DOHH2 (cell line): Measurements from ENCODE around the gene TCFL5.

Source experiments
- H3F3A ChIP-seq: fragments of 200-600 bp; sonication (generic), shearing (Covaris generic); 2 replicates; pipeline ENCODE4 v1.6.0; 2016; ENCODE audit warnings: antibody characterized with exemption, mild to moderate bottlenecking; ENCODE audit not compliant: control insufficient read depth, insufficient read depth
- H3K27ac ChIP-seq: fragments of 200-600 bp; sonication (generic); 2 replicates; pipeline ENCODE4 v1.5.1; 2014; ENCODE audit warnings: low read depth, mild to moderate bottlenecking, low read length, moderate library complexity
- H3K27me3 ChIP-seq: fragments of 200-600 bp; sonication (generic); 2 replicates; pipeline ENCODE4 v1.6.1; 2014; ENCODE audit warnings: mild to moderate bottlenecking, low read length, mixed read lengths; ENCODE audit not compliant: control insufficient read depth
- H3K36me3 ChIP-seq: fragments of 200-600 bp; sonication (generic); 2 replicates; pipeline ENCODE4 v1.6.1; 2014; ENCODE audit warnings: mild to moderate bottlenecking, low read length, moderate library complexity, mixed read lengths; ENCODE audit not compliant: control insufficient read depth
- H3K4me1 ChIP-seq: fragments of 200-600 bp; sonication (generic); 2 replicates; pipeline ENCODE4 v1.6.1; 2014; ENCODE audit warnings: mild to moderate bottlenecking, low read length, mixed read lengths; ENCODE audit not compliant: control insufficient read depth
- H3K4me2 ChIP-seq: fragments of 200-600 bp; sonication (generic); 2 replicates; pipeline ENCODE4 v1.6.0; 2014; ENCODE audit warnings: mild to moderate bottlenecking, low read length, moderate library complexity
- H3K4me3 ChIP-seq: fragments of 200-600 bp; sonication (generic); 2 replicates; pipeline ENCODE4 v1.5.1; 2014; ENCODE audit warnings: mild to moderate bottlenecking, low read length, mixed read lengths
- H3K79me2 ChIP-seq: fragments of 200-600 bp; sonication (generic); 2 replicates; pipeline ENCODE4 v1.6.1; 2014; ENCODE audit warnings: mild to moderate bottlenecking, low read length, mixed read lengths; ENCODE audit not compliant: control insufficient read depth
- H3K9me2 ChIP-seq: fragments of 200-600 bp; sonication (generic); replicated peaks from 2 replicates; pipeline ENCODE4 v1.6.1; 2014; ENCODE audit warnings: mild to moderate bottlenecking, low read length, mixed read lengths; ENCODE audit not compliant: control insufficient read depth
- H3K9me3 ChIP-seq: fragments of 200-600 bp; sonication (generic); 2 replicates; pipeline ENCODE4 v1.6.1; 2014; ENCODE audit warnings: antibody characterized with exemption, low read length, mixed read lengths; ENCODE audit not compliant: control insufficient read depth, insufficient read depth
- H4K20me1 ChIP-seq: fragments of 200-600 bp; sonication (generic); 2 replicates; pipeline ENCODE4 v1.6.0; 2014; ENCODE audit warnings: low read depth, mild to moderate bottlenecking, antibody characterized with exemption, low read length, moderate library complexity; ENCODE audit not compliant: control insufficient read depth, insufficient read depth
- CTCF ChIP-seq: fragments of 200-600 bp; sonication (generic); IDR thresholded peaks from one replicate; pipeline ENCODE4 v1.5.1; 2014; ENCODE audit warnings: antibody characterized with exemption, mild to moderate bottlenecking, low read depth, low read length; ENCODE audit not compliant: poor library complexity, severe bottlenecking
- EZH2phosphoT487 ChIP-seq: fragments of 200-600 bp; sonication (generic); IDR thresholded peaks from 2 replicates; pipeline ENCODE4 v1.6.1; 2017; ENCODE audit warnings: borderline replicate concordance, mild to moderate bottlenecking, antibody characterized with exemption, low read length, moderate library complexity, mixed read lengths

TCFL5 gene

GRCh38 chr20:62879275-62880146, 17.9 kb upstream of the TCFL5 start:
- no peak overlapping the region for H3K4me2 ChIP-seq
- no peaks in the 10 kb centered on the region for H3K9me2 ChIP-seq
- 0 out of 2 replicates have a peak, but pooled peaks cover 5% of the 10 kb centered on the region for H4K20me1 ChIP-seq
- TF ChIP-seq CTCF (no peak), EZH2phosphoT487 (no peak)
- no peaks in the 10 kb centered on the region for H3K79me2 ChIP-seq
- H3K4me3 ChIP-seq = no peak overlapping the region
- H3K9me3 ChIP-seq = no peaks in the 10 kb centered on the region
- no peaks in the 10 kb centered on the region for H3K4me1 ChIP-seq
- peaks cover 16% of the 10 kb centered on the region for H3F3A ChIP-seq
- no peak overlapping the region for H3K27ac ChIP-seq
- H3K27me3 ChIP-seq = no peaks in the 10 kb centered on the region
- peaks cover 10% of the 10 kb centered on the region; the same call in 1 of the 2 replicates for H3K36me3 ChIP-seq

GRCh38 chr20:62878244-62879038, 16.8 kb upstream of the TCFL5 start:
- Histone ChIP-seq H3K9me3 (no peaks in the 10 kb centered on the region), H3K4me1 (no peaks in the 10 kb centered on the region), H3K9me2 (no peaks in the 10 kb centered on the region), H3F3A (peaks cover 16% of the 10 kb centered on the region), H3K4me3 (no peak overlapping the region), H4K20me1 (0 out of 2 replicates have a peak, but pooled peaks cover 5% of the 10 kb centered on the region), H3K79me2 (no peaks in the 10 kb centered on the region), H3K27ac (no peak overlapping the region), H3K4me2 (no peak overlapping the region), H3K36me3 (peaks cover 10% of the 10 kb centered on the region; the same call in 1 of the 2 replicates), H3K27me3 (no peaks in the 10 kb centered on the region)
- no peak for TF ChIP-seq CTCF
- no peak for TF ChIP-seq EZH2phosphoT487

DNA sequence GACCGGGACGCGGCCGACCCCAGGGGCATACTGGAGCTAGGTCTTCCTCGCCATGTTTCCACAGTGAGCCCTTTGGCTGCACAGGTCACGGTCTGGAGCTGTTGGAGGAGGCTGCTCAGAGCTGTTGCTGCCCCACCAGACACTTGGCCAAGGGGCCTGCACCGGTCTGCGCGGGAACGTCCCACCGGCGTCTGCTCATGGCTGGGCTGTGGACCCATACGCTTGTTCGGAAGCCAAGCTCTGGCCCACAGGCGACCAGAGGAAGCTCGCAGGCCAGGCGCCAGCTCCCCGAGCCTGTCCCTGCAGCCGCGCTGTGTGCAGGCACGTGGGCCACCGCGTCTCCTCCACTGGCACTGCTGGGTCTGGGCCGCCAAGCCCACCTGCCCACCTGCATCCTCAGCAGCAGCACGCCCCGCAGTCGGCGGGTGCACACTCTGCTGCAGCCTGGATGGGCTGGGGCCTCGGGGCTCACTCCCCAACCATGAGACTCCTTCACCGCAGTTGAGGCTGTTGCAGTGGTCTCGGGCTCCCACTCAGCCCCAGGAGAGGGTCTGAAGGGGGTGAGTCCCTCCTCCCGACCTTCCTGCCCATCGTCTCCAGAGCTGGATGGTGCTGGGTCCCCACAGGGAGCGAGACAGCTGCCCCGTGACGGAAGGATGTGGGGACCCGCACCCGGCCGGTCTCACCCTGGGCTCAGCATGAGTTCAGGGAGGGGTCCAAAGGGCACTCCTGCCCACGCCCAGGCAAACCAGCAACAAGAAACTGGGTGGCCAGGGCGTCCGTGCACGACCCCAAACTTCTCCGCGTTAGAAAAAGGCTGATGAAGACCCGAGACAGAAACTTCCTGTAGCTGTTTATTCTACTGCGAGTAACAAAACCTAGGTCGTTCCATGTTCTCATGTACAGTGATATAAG, 15.5 kb upstream of the TCFL5 start:
- 0 out of 2 replicates have a peak, but pooled peaks cover 5% of the 10 kb centered on the region for H4K20me1 ChIP-seq
- H3F3A ChIP-seq = peaks cover 16% of the 10 kb centered on the region
- H3K36me3 ChIP-seq = peaks cover 6% of the 10 kb centered on the region; the same call in 1 of the 2 replicates
- no peaks in the 10 kb centered on the region for H3K4me1 ChIP-seq
- TF ChIP-seq EZH2phosphoT487 = no peak
- no peak for TF ChIP-seq CTCF
- H3K4me2 ChIP-seq = no peak overlapping the region
- H3K9me3 ChIP-seq = no peaks in the 10 kb centered on the region
- H3K79me2 ChIP-seq = no peaks in the 10 kb centered on the region
- H3K4me3 ChIP-seq = no peak overlapping the region
- H3K27ac ChIP-seq = no peak overlapping the region
- H3K27me3 ChIP-seq = 0 out of 2 replicates have a peak, but pooled peaks cover 3% of the 10 kb centered on the region
- H3K9me2 ChIP-seq = no peaks in the 10 kb centered on the region
